Renal cortex interstitium (tissue), 11 donors: ENCODE data around the gene ATXN1. TPM values are rescaled to one million over a fixed set of nuclear protein-coding genes. Genes with fewer than 3 reads are reported as not detected.
"Not testable (repeated sequence)": the region's sequence is repeated elsewhere in the genome, so short reads cannot be mapped to it uniquely, and the experiment has no call there.

Experiments
- DNase-seq, 11 donors: peaks; one replicate each; pipeline ENCODE4 v3.0.0-alpha.2; 2013; ENCODE audit warnings: low read depth in 9 of 11, low spot score in 4 of 11; ENCODE audit errors: extremely low read depth in 1 of 11
- polyA plus RNA-seq, 3 donors: library from polyadenylated mRNA; unstranded; fragments of 120-200 nt; gene quantifications; one replicate each; pipeline ENCODE4 v1.2.1, GENCODE V29; 2013; ENCODE audit not compliant: insufficient read length in 3 of 3

Gene ATXN1
- polyA plus RNA-seq, 3 donors = 19.3 to 21.9 (median 19.4) TPM

DNA sequence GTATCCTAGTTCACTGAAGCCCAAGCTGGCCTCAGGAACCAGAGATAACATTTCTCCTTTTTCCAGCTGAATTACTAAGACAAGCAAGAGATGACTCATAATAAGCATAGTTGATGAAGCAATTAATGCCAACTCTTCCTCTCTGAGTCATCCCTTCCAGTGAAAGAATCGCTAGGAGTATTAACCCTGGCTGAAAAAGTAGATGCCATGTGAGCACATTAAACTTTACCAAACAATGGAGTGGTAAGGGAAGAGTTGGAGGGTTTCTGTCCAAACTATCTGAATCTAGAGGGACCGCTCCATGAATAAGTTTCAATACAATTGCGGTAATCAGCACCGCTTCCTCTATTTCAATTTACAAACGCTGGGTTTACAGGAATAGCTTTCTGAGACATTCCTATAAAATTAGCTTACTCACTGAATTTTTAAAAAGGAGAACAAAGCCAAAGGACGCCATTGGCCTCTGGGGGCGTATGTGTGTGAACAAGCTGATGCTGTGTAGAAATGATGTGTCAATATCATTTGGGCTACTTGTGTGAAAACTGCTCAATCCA, 48.3 kb downstream of the ATXN1 start:
- no peak for DNase-seq

GRCh38 chr6:16712255-16712930, 48.9 kb downstream of the ATXN1 start:
- no peak for DNase-seq

DNA sequence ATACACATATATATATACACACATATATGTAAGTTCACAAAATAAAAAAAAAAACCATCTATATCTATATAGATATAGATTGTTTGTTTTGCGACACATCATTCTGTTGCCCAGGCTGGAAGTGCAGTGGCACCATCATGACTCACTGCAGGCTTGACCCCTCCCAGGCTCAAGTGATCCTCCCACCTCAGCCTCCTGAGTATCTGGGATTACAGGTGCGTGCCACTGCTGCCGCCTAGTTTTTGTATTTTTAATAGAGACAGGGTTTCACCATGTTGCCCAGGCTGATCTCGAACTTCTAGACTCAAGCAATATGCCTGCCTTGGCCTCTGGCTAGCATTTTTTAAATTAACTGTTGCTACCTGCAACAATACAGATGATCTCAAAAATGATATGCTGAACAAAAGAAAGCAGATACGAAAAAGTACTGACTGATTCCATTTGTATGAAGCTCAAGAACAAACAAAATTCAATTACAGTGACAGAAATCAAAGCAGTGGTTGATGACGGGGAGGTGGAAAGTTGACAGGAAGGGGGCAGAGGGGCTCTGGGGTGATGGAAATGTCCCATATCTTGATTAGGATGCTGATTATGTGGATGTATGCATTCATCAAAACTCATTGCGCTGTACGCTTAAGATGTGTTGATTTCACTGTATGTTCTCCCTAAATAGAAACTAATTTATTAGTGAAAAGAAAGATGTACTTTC, 49.6 kb downstream of the ATXN1 start:
- no peak for DNase-seq

DNA sequence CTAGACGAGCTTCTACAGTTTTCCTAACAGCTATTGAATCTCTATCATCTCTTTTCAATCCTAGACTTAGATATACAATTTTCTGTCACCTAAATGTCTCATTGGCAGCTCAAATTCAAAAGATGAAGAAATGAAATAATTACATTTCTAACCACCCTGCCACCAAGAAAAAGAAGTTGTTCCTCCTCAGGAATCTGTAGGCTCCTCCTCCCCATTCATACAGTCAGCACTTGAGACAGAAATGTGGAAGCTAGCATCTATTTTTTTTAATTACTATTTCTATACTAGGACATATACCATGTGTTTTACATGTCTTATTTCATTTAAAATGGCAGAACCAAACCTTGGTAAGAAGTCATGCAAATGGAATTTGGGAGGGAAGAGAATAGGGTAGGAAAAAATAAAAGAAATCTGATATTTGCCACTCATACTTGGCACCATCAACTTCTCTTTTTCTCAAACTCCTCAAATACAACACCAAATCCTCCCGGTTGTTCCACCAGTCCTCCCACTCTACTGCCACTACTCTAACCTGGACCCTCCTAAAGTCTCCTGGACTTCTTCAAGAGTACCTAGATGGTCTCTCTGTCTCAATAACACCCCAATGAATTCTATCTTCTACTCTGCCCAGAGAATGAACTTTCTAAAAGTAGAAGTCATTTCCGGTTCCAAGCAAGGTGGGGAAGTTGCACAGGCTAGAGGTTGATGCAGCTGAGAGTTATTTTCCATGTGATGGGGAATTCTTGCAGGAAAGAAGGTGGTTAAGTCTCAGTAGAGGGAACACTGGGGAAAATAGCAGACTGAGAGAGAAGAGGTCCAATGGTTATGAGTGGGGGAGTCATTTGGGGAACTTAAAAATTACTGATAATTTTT, 54.1 kb downstream of the ATXN1 start:
- no peak for DNase-seq

- DNase-seq = not testable (repeated sequence)
Observed at GRCh38 chr6:16706491-16706890, 54.8 kb downstream of the ATXN1 start.

GRCh38 chr6:16706029-16706428, 55.2 kb downstream of the ATXN1 start:
- DNase-seq = no peak

GRCh38 chr6:16705081-16705993, 55.9 kb downstream of the ATXN1 start:
- no peak for DNase-seq

GRCh38 chr6:16704401-16705045, 56.7 kb downstream of the ATXN1 start:
- no peak for DNase-seq

DNA sequence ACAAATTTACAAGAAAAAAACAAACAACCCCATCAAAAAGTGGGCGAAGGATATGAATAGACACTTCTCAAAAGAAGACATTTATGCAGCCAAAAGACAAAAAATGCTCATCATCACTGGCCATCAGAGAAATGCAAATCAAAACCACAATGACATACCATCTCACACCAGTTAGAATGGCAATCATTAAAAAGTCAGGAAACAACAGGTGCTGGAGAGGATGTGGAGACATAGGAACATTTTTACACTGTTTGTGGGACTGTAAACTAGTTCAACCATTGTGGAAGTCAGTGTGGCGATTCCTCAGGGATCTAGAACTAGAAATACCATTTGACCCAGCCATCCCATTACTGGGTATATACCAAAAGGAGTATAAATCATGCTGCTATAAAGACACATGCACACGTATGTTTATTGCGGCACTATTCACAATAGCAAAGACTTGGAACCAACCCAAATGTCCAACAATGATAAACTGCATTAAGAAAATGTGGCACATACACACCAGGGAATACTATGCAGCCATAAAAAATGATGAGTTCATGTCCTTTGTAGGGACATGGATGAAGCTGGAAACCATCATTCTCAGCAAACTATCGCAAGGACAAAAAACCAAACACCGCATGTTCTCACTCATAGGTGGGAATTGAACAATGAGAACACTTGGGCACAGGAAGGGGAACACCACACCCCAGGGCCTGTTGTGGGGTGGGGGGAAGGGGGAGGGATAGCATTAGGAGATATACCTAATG, 58.5 kb downstream of the ATXN1 start:
- not testable (repeated sequence) for DNase-seq

- DNase-seq = no peak
Observed at GRCh38 chr6:16700916-16701234, 60.4 kb downstream of the ATXN1 start.

DNA sequence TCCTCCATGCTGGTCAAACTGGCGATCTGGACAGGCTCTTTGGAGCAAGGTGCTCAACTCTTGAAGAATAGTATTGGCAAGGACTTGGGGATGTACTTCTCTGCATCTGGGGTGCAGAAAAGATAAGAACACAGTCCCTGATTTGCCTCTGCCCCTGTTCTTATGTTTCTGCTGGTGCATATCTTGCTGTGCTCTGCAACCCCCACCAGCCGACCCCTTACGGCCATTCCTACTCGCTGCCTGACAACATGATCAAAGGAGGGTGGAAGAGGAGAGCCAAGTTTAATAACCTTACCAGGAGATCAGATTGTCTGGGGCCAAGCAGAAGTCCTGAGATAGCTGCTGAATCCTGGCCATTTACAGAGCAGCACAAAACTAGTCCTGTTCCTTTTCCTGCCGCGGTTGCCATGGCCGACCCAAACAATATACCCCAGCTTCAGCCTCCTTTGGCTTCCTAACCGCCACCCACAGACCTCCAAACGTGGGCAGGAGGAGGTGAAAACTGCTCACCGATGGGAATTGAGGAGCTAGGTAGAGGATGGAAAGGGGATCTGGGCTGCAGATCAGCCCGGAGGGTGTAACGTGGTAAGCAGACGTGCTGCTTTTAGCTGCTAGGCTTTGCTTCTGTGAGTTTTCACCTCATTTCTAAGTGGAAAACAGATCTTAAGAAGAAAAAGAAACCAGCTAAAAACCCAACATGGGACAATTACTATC, 60.9 kb downstream of the ATXN1 start:
- DNase-seq = no peak

DNA sequence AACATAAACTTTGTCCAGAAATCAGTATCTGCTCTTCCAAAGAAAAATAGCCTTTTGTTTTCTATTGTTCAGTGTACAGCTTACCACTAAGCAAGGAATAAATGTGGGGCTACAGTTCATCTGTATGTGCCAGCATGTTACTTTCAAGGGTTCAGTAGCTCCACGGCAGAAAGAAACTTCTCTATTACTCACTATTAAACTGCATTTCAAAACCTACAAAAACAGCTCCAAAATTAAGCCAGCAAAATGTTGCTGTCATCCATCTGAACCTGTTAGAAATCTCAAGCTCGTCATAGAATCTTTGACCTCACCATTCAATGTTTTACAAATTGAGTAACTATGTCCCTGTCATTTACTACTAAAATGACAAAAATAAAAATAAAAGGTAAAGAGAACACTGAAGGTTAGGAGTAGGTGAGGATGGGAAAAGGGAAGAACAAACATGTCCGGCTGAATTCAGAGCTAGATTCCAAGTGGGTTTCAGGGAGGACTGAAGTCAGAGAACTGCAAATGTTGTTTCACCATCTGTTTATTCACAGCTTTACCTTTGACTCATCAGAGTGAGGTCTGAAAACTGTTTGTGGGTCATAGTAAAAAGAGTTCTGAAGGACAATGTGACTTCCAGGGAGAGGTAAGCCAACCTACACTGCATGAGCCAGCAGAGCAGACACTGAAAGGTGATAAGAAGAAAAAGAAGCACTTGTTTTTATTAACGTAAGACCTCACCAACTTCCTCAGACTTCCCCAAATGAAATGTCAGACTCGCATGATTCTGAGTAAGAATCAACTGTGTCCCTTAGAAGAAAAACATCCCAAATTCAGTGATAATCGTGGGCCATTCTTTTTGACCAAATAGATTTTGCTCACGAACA, 62.0 kb downstream of the ATXN1 start:
- no peak for DNase-seq

DNA sequence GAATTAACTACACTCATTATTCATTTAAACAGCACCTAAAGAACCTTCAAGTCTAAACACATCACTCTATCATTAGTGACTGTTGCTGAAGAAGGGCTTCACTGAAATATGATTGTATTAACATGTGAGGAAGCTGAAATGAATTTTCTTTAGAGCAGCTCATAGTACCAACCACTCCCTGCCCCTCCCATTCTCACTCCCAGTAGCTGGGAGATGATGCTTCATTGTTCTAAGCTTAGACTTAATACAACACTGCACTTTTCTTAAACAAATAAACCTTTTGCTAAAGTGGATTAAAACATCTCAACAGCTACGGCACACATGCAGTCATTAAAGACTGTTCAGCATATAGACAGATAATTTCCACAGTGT, 63.1 kb downstream of the ATXN1 start:
- no peak for DNase-seq

DNA sequence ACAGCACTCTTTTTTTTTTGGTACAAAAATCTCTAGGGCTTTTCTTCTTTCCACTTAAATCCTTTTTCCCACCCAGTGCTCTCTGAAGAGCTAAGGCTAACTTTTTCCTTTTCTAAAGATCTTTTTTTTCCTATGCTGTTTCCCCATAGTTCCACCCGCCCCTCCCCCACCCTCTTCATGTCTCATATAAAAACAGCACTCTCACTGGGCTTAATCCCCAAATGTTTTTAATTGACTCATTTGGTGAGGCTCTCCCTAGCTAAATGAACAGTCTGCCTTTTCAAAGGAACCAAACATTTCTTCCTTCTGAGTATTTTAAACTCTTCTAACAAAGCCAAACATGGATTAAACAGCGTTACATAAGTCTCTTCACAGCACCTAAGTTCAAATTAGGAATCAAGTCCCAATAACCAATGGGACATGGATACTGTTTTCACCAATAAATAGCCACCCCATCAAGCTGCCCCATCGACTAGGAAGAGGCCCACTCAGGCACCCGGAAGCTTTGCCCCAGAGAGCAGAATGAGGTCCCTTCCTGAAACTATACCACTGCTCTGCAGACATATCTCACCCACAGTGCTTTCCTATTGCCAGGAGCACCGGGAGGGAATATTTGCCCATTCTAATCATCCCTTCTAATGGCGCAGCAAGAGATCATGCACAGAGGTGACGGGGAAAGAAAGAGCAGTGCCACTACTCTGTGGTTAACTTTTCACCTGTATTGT, 63.7 kb downstream of the ATXN1 start:
- DNase-seq = no peak

- no peak for DNase-seq
Observed at GRCh38 chr6:16696496-16696895, 64.8 kb downstream of the ATXN1 start.
